CD4-positive, alpha-beta T cell (primary cell): ENCODE data around the gene PPIP5K2. TPM values are rescaled to one million over a fixed set of nuclear protein-coding genes. Genes with fewer than 3 reads are reported as not detected.

Experiments used
- ATAC-seq: fragments of 200-7000 bp; cut with Tn5 transposase; one replicate; pipeline ENCODE4 v1.10.0; 2022; ENCODE audit warnings: mild to moderate bottlenecking; ENCODE audit not compliant: poor library complexity
- CTCF ChIA-PET: fragments of 350-600 bp; sonication (Branson Sonifier 250); formaldehyde crosslinking; loops from one replicate; lab custom pipeline; 2021; ENCODE audit warnings: antibody characterized with exemption, inconsistent platforms; lab: Charles Lee
- POLR2A ChIA-PET: fragments of 350-600 bp; sonication (Branson Sonifier 250); formaldehyde crosslinking; loops from one replicate; lab custom pipeline; 2021; ENCODE audit warnings: antibody characterized with exemption, inconsistent platforms; lab: Charles Lee
- DNase-seq, 14 experiments: peaks; one replicate each; pipeline ENCODE4 v3.0.0-alpha.2; 2013 to 2020; ENCODE audit warnings: mixed read lengths in 2 of 14
- H3K27ac ChIP-seq, 2 donors: one replicate each; pipeline versions ENCODE4 v1.5.1 to v1.7.0; 2013; ENCODE audit warnings: low read length in 2 of 2, low read depth in 1 of 2, mild to moderate bottlenecking in 1 of 2
- H3K27me3 ChIP-seq, 2 experiments: 1 replicate in 1 of 2; 2 replicates in 1 of 2; pipeline versions ENCODE4 v1.6.1 to v1.7.0; 2013; ENCODE audit warnings: low read length in 2 of 2, control low read depth in 1 of 2, mild to moderate bottlenecking in 1 of 2, moderate library complexity in 1 of 2; ENCODE audit not compliant: insufficient read depth in 2 of 2, control insufficient read depth in 1 of 2
- H3K36me3 ChIP-seq: one replicate; pipeline ENCODE4 v1.6.1; 2013; ENCODE audit warnings: low read length, control low read depth; ENCODE audit not compliant: insufficient read depth
- H3K4me1 ChIP-seq: one replicate; pipeline ENCODE4 v1.6.1; 2013; ENCODE audit warnings: low read length, control low read depth; ENCODE audit not compliant: insufficient read depth
- H3K4me3 ChIP-seq: one replicate; pipeline ENCODE4 v1.5.1; 2013; ENCODE audit warnings: mild to moderate bottlenecking, low read length, moderate library complexity
- H3K9me3 ChIP-seq, 2 experiments: 1 replicate in 1 of 2; 2 replicates in 1 of 2; pipeline versions ENCODE4 v1.6.1 to v1.7.0; 2013; ENCODE audit warnings: low read length in 2 of 2, mild to moderate bottlenecking in 2 of 2, control low read depth in 1 of 2, moderate library complexity in 1 of 2; ENCODE audit not compliant: control insufficient read depth in 1 of 2, insufficient read depth in 1 of 2
- H3K27ac Mint-ChIP-seq: one replicate; pipeline ENCODE4 v1.8.0; 2020; ENCODE audit warnings: mixed read lengths
- H3K27me3 Mint-ChIP-seq: one replicate; pipeline ENCODE4 v1.8.0; 2021; ENCODE audit warnings: mixed read lengths
- H3K36me3 Mint-ChIP-seq: one replicate; pipeline ENCODE4 v1.8.0; 2021; ENCODE audit warnings: low read depth, mixed read lengths
- H3K4me1 Mint-ChIP-seq: one replicate; pipeline ENCODE4 v1.8.0; 2021; ENCODE audit warnings: low read depth, mixed read lengths
- H3K4me3 Mint-ChIP-seq: one replicate; pipeline ENCODE4 v1.8.0; 2020; ENCODE audit warnings: mild to moderate bottlenecking, mixed read lengths
- H3K9me3 Mint-ChIP-seq: one replicate; pipeline ENCODE4 v1.8.0; 2020; ENCODE audit warnings: mixed read lengths
- intact Hi-C, 2 experiments: fragments of 100-400 bp; cut with DNase I in 1 of 2; cut with micrococcal nuclease in 1 of 2; formaldehyde crosslinking; loops; one replicate each; pipeline versions ENCODE4 v1.15.1 to v1.9.0; 2023 to 2025; cut with DNase I, micrococcal nuclease
- total RNA-seq, 174 experiments: library from RNA in 2 of 174; stranded (reverse) in 2 of 174; gene quantifications; one replicate each; pipeline ENCODE4 v1.2.3 and lab custom pipeline; 2021 to 2026
- TF ChIP-seq, protein P1 (sequence below): fragments of 200-600 bp; IDR thresholded peaks from one replicate; pipeline ENCODE4 v1.8.0; 2022; ENCODE audit warnings: antibody characterized with exemption, mild to moderate bottlenecking

PPIP5K2 gene
- total RNA-seq, 2 experiments from 2014 or later: 40.4 to 45.6 TPM

DNA sequence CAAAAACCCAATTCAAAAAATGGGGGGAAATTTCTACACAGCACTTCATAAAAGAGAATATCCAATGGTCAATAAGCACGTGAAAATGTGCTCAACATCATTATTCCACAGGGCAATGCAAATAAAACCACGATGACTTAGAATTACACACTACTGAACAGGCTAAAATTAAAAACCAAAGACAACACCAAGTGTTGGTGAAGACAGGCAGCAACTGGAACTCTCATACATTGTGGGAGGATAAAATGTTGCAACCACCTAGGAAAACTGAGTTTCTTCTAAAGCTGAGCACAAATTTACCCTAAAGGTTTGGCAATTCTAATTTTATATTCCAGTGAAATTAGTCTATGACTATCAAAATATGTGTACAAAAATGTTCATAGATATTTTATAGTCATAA is 9.7 kb upstream of the PPIP5K2 start:
- peaks cover 13% of the 10 kb centered on the region for H3K36me3 ChIP-seq
- intact Hi-C loops: no loop called here
- TF ChIP-seq, protein P1, sequence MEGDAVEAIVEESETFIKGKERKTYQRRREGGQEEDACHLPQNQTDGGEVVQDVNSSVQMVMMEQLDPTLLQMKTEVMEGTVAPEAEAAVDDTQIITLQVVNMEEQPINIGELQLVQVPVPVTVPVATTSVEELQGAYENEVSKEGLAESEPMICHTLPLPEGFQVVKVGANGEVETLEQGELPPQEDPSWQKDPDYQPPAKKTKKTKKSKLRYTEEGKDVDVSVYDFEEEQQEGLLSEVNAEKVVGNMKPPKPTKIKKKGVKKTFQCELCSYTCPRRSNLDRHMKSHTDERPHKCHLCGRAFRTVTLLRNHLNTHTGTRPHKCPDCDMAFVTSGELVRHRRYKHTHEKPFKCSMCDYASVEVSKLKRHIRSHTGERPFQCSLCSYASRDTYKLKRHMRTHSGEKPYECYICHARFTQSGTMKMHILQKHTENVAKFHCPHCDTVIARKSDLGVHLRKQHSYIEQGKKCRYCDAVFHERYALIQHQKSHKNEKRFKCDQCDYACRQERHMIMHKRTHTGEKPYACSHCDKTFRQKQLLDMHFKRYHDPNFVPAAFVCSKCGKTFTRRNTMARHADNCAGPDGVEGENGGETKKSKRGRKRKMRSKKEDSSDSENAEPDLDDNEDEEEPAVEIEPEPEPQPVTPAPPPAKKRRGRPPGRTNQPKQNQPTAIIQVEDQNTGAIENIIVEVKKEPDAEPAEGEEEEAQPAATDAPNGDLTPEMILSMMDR: no peak
- Mint-ChIP-seq H3K27me3 (no peaks in the 10 kb centered on the region), H3K4me1 (peaks cover 55% of the 10 kb centered on the region), H3K9me3 (peaks cover 6% of the 10 kb centered on the region), H3K27ac (no peak overlapping the region), H3K36me3 (peaks cover 22% of the 10 kb centered on the region), H3K4me3 (no peak overlapping the region)
- H3K9me3 ChIP-seq: no peaks in the 10 kb centered on the region
- H3K27me3 ChIP-seq: no peaks in the 10 kb centered on the region
- CTCF ChIA-PET: no interaction called here
- no peak for ATAC-seq
- H3K4me3 ChIP-seq: no peak overlapping the region
- peaks cover 7% of the 10 kb centered on the region for H3K4me1 ChIP-seq
- no peak for DNase-seq
- H3K27ac ChIP-seq: no peak overlapping the region
- POLR2A ChIA-PET: interaction anchor here (2.7 kb wide), 1 partner anchor 149 kb away, joined by 16 read pairs; the partner anchor contains the start of gene MACIR

DNA sequence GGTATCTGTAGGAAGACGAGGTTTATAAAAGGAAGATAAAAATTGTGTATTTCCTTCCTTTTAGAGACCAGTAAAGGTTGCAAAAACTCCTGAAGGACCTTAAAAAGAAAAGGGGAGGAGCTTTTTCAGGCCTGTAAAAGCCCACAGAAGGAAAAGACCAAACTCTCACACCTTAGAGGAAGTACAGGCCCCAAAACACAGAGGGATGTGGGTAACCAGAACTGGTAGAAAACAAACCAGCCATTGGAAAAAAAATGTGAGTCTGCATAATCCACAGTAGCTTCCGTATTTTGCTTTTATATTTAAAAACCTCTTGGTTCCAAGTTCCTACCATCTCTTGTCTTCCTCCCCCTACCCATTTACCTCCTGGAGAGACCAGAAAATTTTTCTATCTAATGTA is 8.6 kb upstream of the PPIP5K2 start:
- Histone ChIP-seq H3K9me3 (no peaks in the 10 kb centered on the region), H3K4me3 (no peak overlapping the region), H3K27me3 (no peaks in the 10 kb centered on the region), H3K27ac (peak overlapping the region in 1 of 2 donors; percentile 47), H3K4me1 (peaks cover 7% of the 10 kb centered on the region), H3K36me3 (peaks cover 9% of the 10 kb centered on the region)
- CTCF ChIA-PET: no interaction called here
- Mint-ChIP-seq H3K27me3 (no peaks in the 10 kb centered on the region), H3K4me3 (peak overlapping the region; percentile 74), H3K36me3 (peaks cover 19% of the 10 kb centered on the region), H3K9me3 (peaks cover 6% of the 10 kb centered on the region), H3K4me1 (peaks cover 57% of the 10 kb centered on the region), H3K27ac (peak overlapping the region; percentile 93)
- DNase-seq: peak in 4 of 14 experiments; percentile 11 to 87 (median 54)
- intact Hi-C loops: no loop called here
- ATAC-seq: peak; percentile 94
- TF ChIP-seq, protein P1: no peak
- POLR2A ChIA-PET: interaction anchor here (1.0 to 2.7 kb wide), 5 partner anchors 9 to 348 kb away, joined by 3 to 52 read pairs (median 4); partner anchors contain the start of genes GIN1, MACIR and PPIP5K2

DNA sequence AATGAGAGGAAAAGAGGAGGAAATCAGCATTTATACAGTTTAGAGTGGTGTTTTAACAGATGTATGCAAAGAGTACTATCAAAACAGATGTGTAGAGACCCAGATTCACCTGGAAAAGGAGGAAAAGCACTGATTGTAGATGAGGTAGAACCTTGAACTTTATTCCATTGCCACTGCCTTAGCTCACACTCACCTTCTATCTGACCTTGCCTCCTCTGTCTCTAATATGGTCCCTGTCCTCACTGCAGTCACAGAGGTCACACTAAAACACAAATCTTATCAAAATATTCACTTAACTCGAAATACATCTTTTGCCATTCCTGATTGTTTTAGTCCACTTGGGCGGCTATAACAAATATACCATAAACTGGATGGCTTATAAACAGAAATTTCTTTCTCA is 7.2 kb upstream of the PPIP5K2 start:
- ChIA-PET POLR2A (interaction anchor here (2.7 kb wide), 1 partner anchor 146 kb away, joined by 16 read pairs; the partner anchor contains the start of gene MACIR), CTCF (interaction anchor here (2.0 kb wide), 1 partner anchor 26 kb away, joined by 5 read pairs; no protein-coding TSS in a partner anchor)
- Mint-ChIP-seq H3K9me3 (peaks cover 6% of the 10 kb centered on the region), H3K27ac (peak overlapping the region; percentile 93), H3K36me3 (peaks cover 8% of the 10 kb centered on the region), H3K4me3 (no peak overlapping the region), H3K27me3 (no peaks in the 10 kb centered on the region), H3K4me1 (peaks cover 62% of the 10 kb centered on the region)
- TF ChIP-seq, protein P1: no peak
- intact Hi-C loops: no loop called here
- no peak overlapping the region for H3K27ac ChIP-seq
- H3K9me3 ChIP-seq: no peaks in the 10 kb centered on the region
- DNase-seq (no peak), ATAC-seq (no peak)
- H3K36me3 ChIP-seq: no peaks in the 10 kb centered on the region
- no peak overlapping the region for H3K4me3 ChIP-seq
- peaks cover 7% of the 10 kb centered on the region for H3K4me1 ChIP-seq
- no peaks in the 10 kb centered on the region for H3K27me3 ChIP-seq
